Caco-2 (cell line): ENCODE data around the gene PARS2. TPM values are rescaled to one million over a fixed set of nuclear protein-coding genes. Genes with fewer than 3 reads are reported as not detected.

Experiments
- BruUV-seq: library from RNA; stranded (reverse); fragments of 400-500 nt; replicated peaks from 2 replicates; lab custom pipeline; 2021; lab: Mats Ljungman, UMichigan
- CTCF ChIA-PET: fragments of 300-600 bp; sonication (Branson Sonifier 250); formaldehyde crosslinking; loops from one replicate; lab custom pipeline; 2022; ENCODE audit warnings: antibody characterized with exemption; lab: Charles Lee
- POLR2A ChIA-PET: fragments of 300-600 bp; sonication (Branson Sonifier 250); formaldehyde crosslinking; loops from one replicate; lab custom pipeline; 2022; ENCODE audit warnings: antibody characterized with exemption; lab: Charles Lee
- DNase-seq, 2 experiments: peaks; one replicate each; pipeline versions ENCODE4 v3.0.0 to v3.0.0-alpha.2; 2020 to 2022
- H3K27me3 ChIP-seq: replicated peaks from 2 replicates; pipeline ENCODE4 v1.6.0; 2011; ENCODE audit warnings: low read length; ENCODE audit not compliant: control insufficient read depth, insufficient read depth
- H3K36me3 ChIP-seq: 2 replicates; pipeline ENCODE4 v1.5.1; 2011; ENCODE audit warnings: low read length; ENCODE audit not compliant: control insufficient read depth, insufficient read depth
- H3K4me1 ChIP-seq: fragments of 250-450 bp; sonication (Bioruptor Pico); 2 replicates; pipeline ENCODE4 v1.5.1; 2020; ENCODE audit warnings: mild to moderate bottlenecking
- H3K4me3 ChIP-seq: 2 replicates; pipeline ENCODE4 v1.5.1; 2011; ENCODE audit warnings: low read depth, mild to moderate bottlenecking, control low read depth, low read length
- H3K9me3 ChIP-seq: fragments of 250-450 bp; sonication (Bioruptor Pico); 2 replicates; pipeline ENCODE4 v1.5.1; 2020; ENCODE audit warnings: mild to moderate bottlenecking, moderate library complexity
- H3K27ac Mint-ChIP-seq: one replicate; pipeline ENCODE4 v1.8.0; 2022; ENCODE audit warnings: mixed read lengths; ENCODE audit not compliant: unreplicated experiment
- H3K27me3 Mint-ChIP-seq: one replicate; pipeline ENCODE4 v1.8.0; 2022; ENCODE audit warnings: mixed read lengths; ENCODE audit not compliant: insufficient read depth, unreplicated experiment
- H3K36me3 Mint-ChIP-seq: one replicate; pipeline ENCODE4 v1.8.0; 2022; ENCODE audit warnings: mild to moderate bottlenecking, mixed read lengths; ENCODE audit not compliant: insufficient read depth, unreplicated experiment
- H3K4me1 Mint-ChIP-seq: one replicate; pipeline ENCODE4 v1.8.0; 2022; ENCODE audit warnings: low read depth, mixed read lengths; ENCODE audit not compliant: unreplicated experiment
- H3K4me3 Mint-ChIP-seq: one replicate; pipeline ENCODE4 v1.8.0; 2022; ENCODE audit warnings: mild to moderate bottlenecking, moderate library complexity, mixed read lengths; ENCODE audit not compliant: unreplicated experiment
- H3K9me3 Mint-ChIP-seq: one replicate; pipeline ENCODE4 v1.8.0; 2022; ENCODE audit warnings: mixed read lengths; ENCODE audit not compliant: unreplicated experiment
- CTCF ChIP-seq, 2 experiments: fragments of 200-600 bp in 1 of 2; IDR thresholded peaks; 1 replicate in 1 of 2; 2 replicates in 1 of 2; pipeline versions ENCODE4 v1.5.1 to v1.8.0; 2011 to 2022; ENCODE audit warnings: antibody characterized with exemption in 1 of 2, control low read depth in 1 of 2, inconsistent platforms in 1 of 2, low read depth in 1 of 2, low read length in 1 of 2, mild to moderate bottlenecking in 1 of 2, moderate library complexity in 1 of 2; ENCODE audit not compliant: insufficient read depth in 1 of 2, severe bottlenecking in 1 of 2, unreplicated experiment in 1 of 2
- intact Hi-C: fragments of 100-400 bp; cut with micrococcal nuclease; formaldehyde crosslinking; loops from one replicate; pipeline ENCODE4 v1.10.0; 2022; ENCODE audit not compliant: unreplicated experiment
- total RNA-seq: library from RNA; stranded (reverse); gene quantifications from 2 replicates; pipeline ENCODE4 v1.2.3, GENCODE V29; 2022

PARS2 gene
- total RNA-seq, 1 experiment from 2014 or later: 5.8 TPM

GRCh38 chr1:54736685-54737084, 27.6 kb downstream of the PARS2 start:
- CTCF ChIA-PET: no interaction called here
- Mint-ChIP-seq H3K4me3 (no peak overlapping the region), H3K4me1 (no peaks in the 10 kb centered on the region)

GRCh38 chr1:54728027-54728426, 36.3 kb downstream of the PARS2 start:
- no peaks in the 10 kb centered on the region for H3K9me3 ChIP-seq
- DNase-seq: no peak
- Mint-ChIP-seq H3K9me3 (no peaks in the 10 kb centered on the region), H3K4me1 (no peaks in the 10 kb centered on the region), H3K4me3 (no peak overlapping the region), H3K27me3 (no peaks in the 10 kb centered on the region), H3K27ac (no peak overlapping the region), H3K36me3 (peaks cover 43% of the 10 kb centered on the region)
- CTCF ChIA-PET: no interaction called here
- POLR2A ChIA-PET: no interaction called here
- no peaks in the 10 kb centered on the region for H3K27me3 ChIP-seq
- H3K36me3 ChIP-seq: no peaks in the 10 kb centered on the region
- no TSS peak for BruUV-seq
- TF ChIP-seq CTCF (IDR thresholded peaks at IDR 0.05; ENCODE audit: insufficient read depth in 1 of 2, low read depth in 1 of 2, low read length in 1 of 2, severe bottlenecking in 1 of 2, unreplicated experiment in 1 of 2): no peak
- no peak overlapping the region for H3K4me3 ChIP-seq
- intact Hi-C loops: no loop called here
- no peaks in the 10 kb centered on the region for H3K4me1 ChIP-seq

More at GRCh38 chr1:54736685-54737084, 27.6 kb downstream of the PARS2 start:
- intact Hi-C loops: no loop called here
- Mint-ChIP-seq H3K27me3 (no peaks in the 10 kb centered on the region), H3K36me3 (peaks cover 36% of the 10 kb centered on the region), H3K9me3 (no peaks in the 10 kb centered on the region), H3K27ac (no peak overlapping the region)
- POLR2A ChIA-PET: no interaction called here
- TF ChIP-seq CTCF (IDR thresholded peaks at IDR 0.05; ENCODE audit: insufficient read depth in 1 of 2, low read depth in 1 of 2, low read length in 1 of 2, severe bottlenecking in 1 of 2, unreplicated experiment in 1 of 2): no peak
- Histone ChIP-seq H3K9me3 (no peaks in the 10 kb centered on the region), H3K36me3 (no peaks in the 10 kb centered on the region), H3K27me3 (no peaks in the 10 kb centered on the region), H3K4me3 (no peak overlapping the region), H3K4me1 (no peaks in the 10 kb centered on the region)
- DNase-seq: no peak
- BruUV-seq: no TSS peak

- H3K4me3 ChIP-seq: no peak overlapping the region
- H3K27me3 ChIP-seq: no peaks in the 10 kb centered on the region
- Mint-ChIP-seq H3K4me3 (no peak overlapping the region), H3K9me3 (no peaks in the 10 kb centered on the region), H3K27me3 (no peaks in the 10 kb centered on the region), H3K27ac (no peak overlapping the region), H3K36me3 (peaks cover 29% of the 10 kb centered on the region), H3K4me1 (no peaks in the 10 kb centered on the region)
- no peaks in the 10 kb centered on the region for H3K9me3 ChIP-seq
- H3K36me3 ChIP-seq: no peaks in the 10 kb centered on the region
- DNase-seq: no peak
- ChIA-PET CTCF (no interaction called here), POLR2A (no interaction called here)
- intact Hi-C loops: no loop called here
- TF ChIP-seq CTCF (IDR thresholded peaks at IDR 0.05; ENCODE audit: insufficient read depth in 1 of 2, low read depth in 1 of 2, low read length in 1 of 2, severe bottlenecking in 1 of 2, unreplicated experiment in 1 of 2): no peak
- BruUV-seq: no TSS peak
- H3K4me1 ChIP-seq: no peaks in the 10 kb centered on the region
These were observed 39.6 kb downstream of the PARS2 start for GRCh38 chr1:54724771-54725170.
